K562 (cell line): Measurements from ENCODE around the gene FLRT1. TPM values are rescaled to one million over a fixed set of nuclear protein-coding genes. Genes with fewer than 3 reads are reported as not detected.

Source experiments
- ATAC-seq: fragments of 200-7000 bp; cut with Tn5 transposase; 3 replicates; pipeline ENCODE4 v1.9.1; 2020; ENCODE audit warnings: moderate library complexity
- BruUV-seq: library from RNA; stranded (reverse); fragments of 400-500 nt; replicated peaks from 2 replicates; lab custom pipeline; 2021; lab: Mats Ljungman, UMichigan
- CTCF ChIA-PET: fragments of 300-600 bp; formaldehyde crosslinking; extraction: SDS; loops from one replicate; lab custom pipeline; 2021; ENCODE audit warnings: low intra/inter-chr PET ratio; lab: Yijun Ruan, JAX
- POLR2A ChIA-PET: fragments of 300-600, 350-650 bp; sonication (Branson Sonifier 250); formaldehyde crosslinking; extraction: SDS; loops from one replicate; lab custom pipeline; 2021; ENCODE audit warnings: antibody characterized with exemption, inconsistent platforms; lab: Yijun Ruan, JAX
- DNase-seq, 4 experiments: peaks; one replicate each; pipeline versions ENCODE4 v3.0.0 to v3.0.0-alpha.2; 2011 to 2018; ENCODE audit warnings: low spot score in 3 of 4, mixed read lengths in 3 of 4; ENCODE audit errors: extremely low read depth in 1 of 4
- FAIRE-seq: peaks from 2 replicates; lab custom pipeline; 2011; peaks lifted over from hg19 to GRCh38; lab: Jason Lieb, UNC
- H2AFZ ChIP-seq: 2 replicates; pipeline ENCODE4 v1.6.0; 2011; ENCODE audit warnings: low read depth, low read length, control low read depth, inconsistent platforms
- H3K27ac ChIP-seq: fragments of 200-600 bp; 3 replicates; pipeline ENCODE4 v1.8.0; 2011; ENCODE audit warnings: low read depth, mild to moderate bottlenecking, control low read depth, inconsistent platforms, low read length, moderate library complexity, mixed read lengths; ENCODE audit errors: extremely low read depth
- H3K27me3 ChIP-seq, 2 experiments: fragments of 300-600 bp in 1 of 2; 2 replicates in 1 of 2; 3 replicates in 1 of 2; pipeline versions ENCODE4 v1.6.0 to v1.8.0; 2011; ENCODE audit warnings: inconsistent platforms in 2 of 2, low read length in 2 of 2, mild to moderate bottlenecking in 1 of 2, mixed read lengths in 1 of 2, moderate library complexity in 1 of 2; ENCODE audit not compliant: control insufficient read depth in 2 of 2, insufficient read depth in 2 of 2
- H3K36me3 ChIP-seq: fragments of 300-600 bp; 3 replicates; pipeline ENCODE4 v1.8.0; 2011; ENCODE audit warnings: mild to moderate bottlenecking, low read length, inconsistent platforms; ENCODE audit not compliant: control insufficient read depth, insufficient read depth
- H3K4me1 ChIP-seq, 2 experiments: fragments of 200-600 bp in 1 of 2; replicated peaks in 1 of 2; 2 replicates in 1 of 2; 3 replicates in 1 of 2; pipeline versions ENCODE4 v1.5.1 to v1.8.0; 2011; ENCODE audit warnings: inconsistent platforms in 2 of 2, low read length in 2 of 2, mild to moderate bottlenecking in 1 of 2, mixed read lengths in 1 of 2, moderate library complexity in 1 of 2; ENCODE audit not compliant: control insufficient read depth in 2 of 2, insufficient read depth in 2 of 2
- H3K4me2 ChIP-seq: 2 replicates; pipeline ENCODE4 v1.6.1; 2011; ENCODE audit warnings: low read length, control low read depth, inconsistent platforms, mixed read lengths; ENCODE audit not compliant: insufficient read depth
- H3K4me3 ChIP-seq: fragments of 200-600 bp; sonication (generic), shearing (Covaris generic); 2 replicates; pipeline ENCODE4 v1.5.1; 2016; ENCODE audit warnings: control low read depth, inconsistent platforms
- H3K79me2 ChIP-seq: fragments of 200-600 bp; 3 replicates; pipeline ENCODE4 v1.8.0; 2011; ENCODE audit warnings: low read length, inconsistent platforms; ENCODE audit not compliant: control insufficient read depth, insufficient read depth
- H3K9ac ChIP-seq, 2 experiments: 2 replicates each; pipeline versions ENCODE4 v1.6.0 to v1.6.1; 2011; ENCODE audit warnings: low read depth in 2 of 2, low read length in 2 of 2, control low read depth in 1 of 2, inconsistent platforms in 1 of 2, mild to moderate bottlenecking in 1 of 2, mixed read lengths in 1 of 2; ENCODE audit not compliant: insufficient read depth in 1 of 2
- H3K9me1 ChIP-seq: one replicate; pipeline ENCODE4 v1.6.0; 2011; ENCODE audit warnings: inconsistent platforms, mild to moderate bottlenecking, low read length, moderate library complexity; ENCODE audit not compliant: control insufficient read depth, insufficient read depth
- H3K9me3 ChIP-seq: replicated peaks from 2 replicates; pipeline ENCODE4 v1.5.1; 2011; ENCODE audit warnings: low read depth, low read length, inconsistent platforms; ENCODE audit not compliant: control insufficient read depth, insufficient read depth
- H4K20me1 ChIP-seq: replicated peaks from 2 replicates; pipeline ENCODE4 v1.6.1; 2011; ENCODE audit warnings: low read length, inconsistent platforms, mixed read lengths; ENCODE audit not compliant: control insufficient read depth, insufficient read depth
- CC2D1A ChIP-seq: fragments of 450-650 bp; IDR thresholded peaks from 2 replicates; pipeline ENCODE4 v1.6.1; 2017; ENCODE audit warnings: mild to moderate bottlenecking
- KAT7 ChIP-seq: sonication (generic); formaldehyde crosslinking; IDR thresholded peaks from 2 replicates; pipeline ENCODE4 v1.8.0; 2022; ENCODE audit warnings: missing genetic modification reagents, mild to moderate bottlenecking, borderline replicate concordance
- RFX1 ChIP-seq: fragments of 450-650 bp; IDR thresholded peaks from 2 replicates; pipeline ENCODE4 v1.6.1; 2016; ENCODE audit warnings: mild to moderate bottlenecking, moderate library complexity
- SLC30A9 ChIP-seq: fragments of 250-450 bp; sonication (Bioruptor Pico); IDR thresholded peaks from 2 replicates; pipeline ENCODE4 v1.8.0; 2022; ENCODE audit warnings: mild to moderate bottlenecking, moderate library complexity
- ZFP36 ChIP-seq: fragments of 150-350 bp; IDR thresholded peaks from 2 replicates; pipeline ENCODE4 v1.6.1; 2018; ENCODE audit warnings: low read length, low read depth; ENCODE audit not compliant: partially characterized antibody
- ZKSCAN1 ChIP-seq: fragments of 150-350 bp; IDR thresholded peaks from 2 replicates; pipeline ENCODE4 v1.6.1; 2016; ENCODE audit warnings: low read depth, low read length
- ZNF121 ChIP-seq: sonication (generic); formaldehyde crosslinking; conservative IDR thresholded peaks from 2 replicates; pipeline ENCODE4 v1.8.0; 2022; ENCODE audit warnings: missing genetic modification reagents
- ZNF184 ChIP-seq: sonication (generic); formaldehyde crosslinking; IDR thresholded peaks from 2 replicates; pipeline ENCODE4 v1.5.0; 2020; ENCODE audit warnings: missing genetic modification reagents
- ZNF740 ChIP-seq, 3 experiments: fragments of 200-800 bp in 1 of 3; sonication (Bioruptor generic) in 1 of 3; sonication (generic) in 1 of 3; formaldehyde crosslinking in 1 of 3; IDR thresholded peaks; 2 replicates each; pipeline versions ENCODE4 v1.6.1 to v1.8.0; 2016 to 2022; ENCODE audit warnings: mild to moderate bottlenecking in 2 of 3, missing compliant biosample characterization in 2 of 3, missing genetic modification characterization in 2 of 3, missing genetic modification reagents in 1 of 3
- whole genome bisulfite sequencing: fragments of 100-300 bp; shearing (Covaris generic); methylation state at CpG from one replicate; pipeline ENCODE4 v1.1.6; 2016; ENCODE audit warnings: low coverage, mixed read lengths; ENCODE audit not compliant: insufficient coverage; ENCODE audit errors: missing lambda C conversion rate; 5-methylcytosine and 5-hydroxymethylcytosine counted together
- in situ Hi-C: fragments of 300-500 bp; cut with MboI; formaldehyde crosslinking; loops from 4 replicates; pipeline ENCODE4 v1.15.0; 2018; ENCODE audit warnings: inconsistent platforms, mixed read lengths
- intact Hi-C: fragments of 100-400 bp; cut with micrococcal nuclease; formaldehyde crosslinking; loops from 2 replicates; pipeline ENCODE4 v1.14.2; 2022
- polyA plus RNA-seq, 8 experiments: library from polyadenylated mRNA; depleted of rRNA in 4 of 8; stranded (reverse) in 5 of 8; unstranded in 3 of 8; fragments of >200 nt; fragmentation: Nextera tagmentation in 2 of 8; fragmentation: Illumina TruSeq in 1 of 8; extraction: Ambion mirVana in 2 of 8; extraction: Trizol in 1 of 8; gene quantifications; 2 replicates each; pipeline versions ENCODE4 v1.2.1 to v1.2.3, GENCODE V29; 2011 to 2014; ENCODE audit warnings: inconsistent platforms in 1 of 8, missing spikeins in 1 of 8
- total RNA-seq, 7 experiments: library from RNA; depleted of rRNA in 6 of 7; stranded (reverse); fragments of >200 nt in 6 of 7; fragmentation: Illumina TruSeq in 2 of 7; extraction: Trizol in 2 of 7; gene quantifications; 2 replicates each; pipeline versions ENCODE4 v1.2.1 to v1.2.3, GENCODE V29; 2011 to 2021; ENCODE audit warnings: low replicate concordance in 1 of 7

FLRT1 gene
- total and polyA plus RNA-seq, 9 of the 15 experiments (the other 6 are each of a cell fraction or from before 2014, with no cell fraction given), result not detected

- Histone ChIP-seq H4K20me1 (peaks cover 48% of the 10 kb centered on the region), H3K4me2 (no peak overlapping the region), H3K4me3 (no peak overlapping the region), H3K9me1 (no peaks in the 10 kb centered on the region), H3K79me2 (no peaks in the 10 kb centered on the region), H3K27ac (no peak overlapping the region), H3K4me1 (peaks cover 0 to 42% of the 10 kb centered on the region in 2 experiments; a peak in 2 of 5 replicates), H3K27me3 (no peaks in the 10 kb centered on the region), H3K36me3 (no peaks in the 10 kb centered on the region), H2AFZ (no peak overlapping the region), H3K9ac (0 out of 4 replicates have a peak overlapping the region, but pooled peaks of 1 of the 2 experiments have one; percentile 35), H3K9me3 (no peaks in the 10 kb centered on the region)
- ChIA-PET POLR2A (no interaction called here), CTCF (interaction anchor here (0.7 kb wide), 1 partner anchor 1116 kb away, joined by 3 read pairs; no protein-coding TSS in a partner anchor)
- peak; percentile 96 for TF ChIP-seq ZKSCAN1
- TF ChIP-seq CC2D1A, result no peak
- peak; percentile 61 for TF ChIP-seq ZFP36
- 68% methylated on average over 11 of the region's 18 CpGs for WGBS
- no peak for FAIRE-seq
- in situ Hi-C loops (no loop called here), intact Hi-C loops (loop anchor here (5.0 kb wide), 1 partner anchor 102 kb away; no protein-coding TSS in a partner anchor)
- DNase-seq, result no peak
- BruUV-seq, result no TSS peak
- ATAC-seq, result no peak
Observed at GRCh38 chr11:64044730-64045393, 9.1 kb downstream of the FLRT1 start.

- H3K9me3 ChIP-seq, result no peaks in the 10 kb centered on the region
- ChIA-PET CTCF (no interaction called here), POLR2A (no interaction called here)
- H3K4me1 ChIP-seq, result peaks cover 0 to 41% of the 10 kb centered on the region in 2 experiments; a peak in 2 of 5 replicates
- no peaks in the 10 kb centered on the region for H3K9me1 ChIP-seq
- intact Hi-C loops, result no loop called here
- no peaks in the 10 kb centered on the region for H3K79me2 ChIP-seq
- in situ Hi-C loops, result no loop called here
- H3K27ac ChIP-seq, result no peak overlapping the region
- H3K9ac ChIP-seq, result no peak overlapping the region
- no TSS peak for BruUV-seq
- H3K4me2 ChIP-seq, result no peak overlapping the region
- no peak overlapping the region for H2AFZ ChIP-seq
- FAIRE-seq, result no peak
- no peaks in the 10 kb centered on the region for H3K27me3 ChIP-seq
- TF ChIP-seq SLC30A9 (CRISPR knock-in tag) (no peak), ZNF184 (CRISPR knock-in tag) (no peak), RFX1 (no peak), ZNF740 (CRISPR knock-in tag; IDR thresholded peaks at IDR 0.05) (no peak), ZNF740 (tag; IDR thresholded peaks at IDR 0.05) (no peak), ZNF121 (CRISPR knock-in tag) (peak; percentile 62), KAT7 (CRISPR knock-in tag) (no peak)
- WGBS, result 81% methylated on average over 2 of the region's 2 CpGs
- DNase-seq, result no peak
- ATAC-seq, result no peak
- H3K36me3 ChIP-seq, result no peaks in the 10 kb centered on the region
- H4K20me1 ChIP-seq, result peaks cover 48% of the 10 kb centered on the region
- H3K4me3 ChIP-seq, result no peak overlapping the region
Observed at GRCh38 chr11:64045700-64046099, 10.0 kb downstream of the FLRT1 start.
